Neural cell (in vitro differentiated cells): Measurements from ENCODE around the gene OTP. TPM values are rescaled to one million over a fixed set of nuclear protein-coding genes. Genes with fewer than 3 reads are reported as not detected.

Experiments
- H2AFZ ChIP-seq: fragments of 200-600, 300-800 bp; sonication (generic), shearing (Covaris generic); 2 replicates; pipeline ENCODE4 v1.6.0; 2014; ENCODE audit warnings: low read depth, mild to moderate bottlenecking, antibody characterized with exemption, low read length, moderate library complexity
- H3F3A ChIP-seq: fragments of 200-600 bp; shearing (Covaris generic); 2 replicates; pipeline ENCODE4 v1.6.1; 2016; ENCODE audit warnings: mild to moderate bottlenecking, moderate library complexity, mixed read lengths, antibody characterized with exemption, low read length; ENCODE audit not compliant: insufficient read depth, poor library complexity, severe bottlenecking
- H3K27ac ChIP-seq: fragments of 200-600, 300-800 bp; sonication (generic), shearing (Covaris generic); 2 replicates; pipeline ENCODE4 v1.5.1; 2014; ENCODE audit warnings: mild to moderate bottlenecking, low read length, moderate library complexity
- H3K27me3 ChIP-seq: fragments of 300-800, 200-600 bp; sonication (generic), shearing (Covaris generic); 2 replicates; pipeline ENCODE4 v1.6.0; 2014; ENCODE audit warnings: mild to moderate bottlenecking, low read depth, low read length, moderate library complexity; ENCODE audit not compliant: insufficient read depth
- H3K36me3 ChIP-seq: fragments of 300-800, 200-600 bp; sonication (generic), shearing (Covaris generic); 2 replicates; pipeline ENCODE4 v1.5.1; 2014; ENCODE audit warnings: mild to moderate bottlenecking, antibody characterized with exemption, low read length, moderate library complexity; ENCODE audit not compliant: insufficient read depth
- H3K4me2 ChIP-seq: fragments of 300-800, 200-600 bp; sonication (generic), shearing (Covaris generic); 2 replicates; pipeline ENCODE4 v1.6.0; 2014; ENCODE audit warnings: mild to moderate bottlenecking, low read length
- H3K4me3 ChIP-seq: fragments of 300-800, 200-600 bp; sonication (generic), shearing (Covaris generic); 2 replicates; pipeline ENCODE4 v1.5.1; 2014; ENCODE audit warnings: mild to moderate bottlenecking, low read length, moderate library complexity
- H3K79me2 ChIP-seq: fragments of 200-600 bp; shearing (Covaris generic); replicated peaks from 2 replicates; pipeline ENCODE4 v1.6.0; 2014; ENCODE audit warnings: mild to moderate bottlenecking, low read length, moderate library complexity; ENCODE audit not compliant: insufficient read depth
- H3K9ac ChIP-seq: fragments of 300-800, 200-600 bp; sonication (generic), shearing (Covaris generic); 2 replicates; pipeline ENCODE4 v1.6.1; 2016; ENCODE audit warnings: mild to moderate bottlenecking, low read length, mixed read lengths
- H3K9me2 ChIP-seq: fragments of 200-600 bp; shearing (Covaris generic); 2 replicates; pipeline ENCODE4 v1.6.1; 2016; ENCODE audit warnings: mild to moderate bottlenecking, low read length, mixed read lengths; ENCODE audit not compliant: insufficient read depth
- H3K9me3 ChIP-seq: fragments of 200-600, 300-800 bp; sonication (generic), shearing (Covaris generic); 2 replicates; pipeline ENCODE4 v1.6.1; 2016; ENCODE audit warnings: mild to moderate bottlenecking, mixed run types, low read length, moderate library complexity, mixed read lengths
- H4K20me1 ChIP-seq: fragments of 200-600 bp; shearing (Covaris generic); 2 replicates; pipeline ENCODE4 v1.6.1; 2016; ENCODE audit warnings: mild to moderate bottlenecking, mixed run types; ENCODE audit not compliant: insufficient read depth
- CTCF ChIP-seq: fragments of 450-650 bp; IDR thresholded peaks from 2 replicates; pipeline ENCODE4 v1.5.1; 2014; ENCODE audit warnings: antibody characterized with exemption, mild to moderate bottlenecking, moderate library complexity; ENCODE audit not compliant: poor library complexity, severe bottlenecking
- EZH2 ChIP-seq: fragments of 200-600, 300-800 bp; shearing (Covaris generic), sonication (generic); IDR thresholded peaks from 2 replicates; pipeline ENCODE4 v1.6.1; 2014; ENCODE audit warnings: antibody characterized with exemption, low read length, borderline replicate concordance, mild to moderate bottlenecking; ENCODE audit not compliant: insufficient read depth, poor library complexity, severe bottlenecking
- POLR2AphosphoS5 ChIP-seq: IDR thresholded peaks from 2 replicates; pipeline ENCODE4 v1.6.1; 2012
- RAD21 ChIP-seq: fragments of 450-650 bp; conservative IDR thresholded peaks from 2 replicates; pipeline ENCODE4 v1.6.1; 2014; ENCODE audit warnings: antibody characterized with exemption, mild to moderate bottlenecking, moderate library complexity
- TAF1 ChIP-seq: IDR thresholded peaks from 2 replicates; pipeline ENCODE4 v1.6.1; 2012; ENCODE audit warnings: low read depth
- polyA plus RNA-seq: library from polyadenylated mRNA; depleted of rRNA; stranded (reverse); fragments of >200 nt; gene quantifications from 2 replicates; pipeline ENCODE4 v1.2.3, GENCODE V29; 2014

Gene OTP
- polyA plus RNA-seq, 1 donor from 2014 or later: not detected

- H3K36me3 ChIP-seq: no peaks in the 10 kb centered on the region
- H3K9ac ChIP-seq: no peak overlapping the region
- no peak overlapping the region for H3K4me2 ChIP-seq
- no peak overlapping the region for H3K27ac ChIP-seq
- H2AFZ ChIP-seq: no peak overlapping the region
- H3K79me2 ChIP-seq: no peaks in the 10 kb centered on the region
- H3K9me2 ChIP-seq: no peaks in the 10 kb centered on the region
- no peaks in the 10 kb centered on the region for H3F3A ChIP-seq
- peaks cover 97% of the 10 kb centered on the region for H3K27me3 ChIP-seq
- TF ChIP-seq POLR2AphosphoS5 (peak; percentile 48), TAF1 (no peak)
- H4K20me1 ChIP-seq: no peaks in the 10 kb centered on the region
- H3K4me3 ChIP-seq: no peak overlapping the region
- H3K9me3 ChIP-seq: no peaks in the 10 kb centered on the region
These were observed 5.3 kb upstream of the OTP start for GRCh38 chr5:77643654-77644370.

GRCh38 chr5:77642738-77643653, 4.5 kb upstream of the OTP start:
- TF ChIP-seq RAD21: no peak
- Histone ChIP-seq H2AFZ (no peak overlapping the region), H3K4me2 (no peak overlapping the region), H3K9me2 (no peaks in the 10 kb centered on the region), H3K9me3 (no peaks in the 10 kb centered on the region), H3K36me3 (no peaks in the 10 kb centered on the region), H3K9ac (no peak overlapping the region), H3K27me3 (peaks cover 97% of the 10 kb centered on the region), H4K20me1 (no peaks in the 10 kb centered on the region), H3K27ac (no peak overlapping the region), H3K4me3 (no peak overlapping the region), H3K79me2 (no peaks in the 10 kb centered on the region), H3F3A (no peaks in the 10 kb centered on the region)

- H3K9me3 ChIP-seq: no peaks in the 10 kb centered on the region
- H3F3A ChIP-seq: no peaks in the 10 kb centered on the region
- H3K79me2 ChIP-seq: no peaks in the 10 kb centered on the region
- H2AFZ ChIP-seq: no peak overlapping the region
- H3K27me3 ChIP-seq: peaks cover 97% of the 10 kb centered on the region
- no peaks in the 10 kb centered on the region for H4K20me1 ChIP-seq
- H3K4me2 ChIP-seq: no peak overlapping the region
- no peak overlapping the region for H3K4me3 ChIP-seq
- no peaks in the 10 kb centered on the region for H3K36me3 ChIP-seq
- no peak overlapping the region for H3K9ac ChIP-seq
- H3K27ac ChIP-seq: no peak overlapping the region
- no peaks in the 10 kb centered on the region for H3K9me2 ChIP-seq
- TF ChIP-seq POLR2AphosphoS5: peak; percentile 23
- TF ChIP-seq RAD21: no peak
These were observed 3.6 kb upstream of the OTP start for GRCh38 chr5:77641963-77642737.

- no peaks in the 10 kb centered on the region for H3K36me3 ChIP-seq
- no peaks in the 10 kb centered on the region for H4K20me1 ChIP-seq
- peaks cover 97% of the 10 kb centered on the region for H3K27me3 ChIP-seq
- no peak overlapping the region for H3K9ac ChIP-seq
- no peaks in the 10 kb centered on the region for H3K9me2 ChIP-seq
- no peak overlapping the region for H3K27ac ChIP-seq
- TF ChIP-seq EZH2 (peak; percentile 22), CTCF (no peak), TAF1 (no peak)
- H3K79me2 ChIP-seq: no peaks in the 10 kb centered on the region
- no peaks in the 10 kb centered on the region for H3F3A ChIP-seq
- H2AFZ ChIP-seq: no peak overlapping the region
- no peak overlapping the region for H3K4me3 ChIP-seq
- H3K4me2 ChIP-seq: no peak overlapping the region
- no peaks in the 10 kb centered on the region for H3K9me3 ChIP-seq
These were observed 3.0 kb upstream of the OTP start for GRCh38 chr5:77641397-77641943.
